HEK293T (cell line): ENCODE measurements around the gene IL1RL1.

Experiments used
- CTCF ChIA-PET: fragments of 350-600 bp; formaldehyde crosslinking; extraction: SDS; loops from one replicate; lab custom pipeline; 2021; ENCODE audit warnings: antibody characterized with exemption, inconsistent platforms; lab: Yijun Ruan, JAX
- POLR2A ChIA-PET: fragments of 350-600 bp; formaldehyde crosslinking; extraction: SDS; loops from one replicate; lab custom pipeline; 2020; ENCODE audit warnings: antibody characterized with exemption, inconsistent platforms; lab: Yijun Ruan, JAX
- DNase-seq: peaks from one replicate; pipeline ENCODE4 v3.0.0; 2012; ENCODE audit warnings: mixed read lengths; ENCODE audit errors: extremely low spot score
- ARNT ChIP-seq: fragments of 450-650 bp; IDR thresholded peaks from 2 replicates; pipeline ENCODE4 v1.6.1; 2017; ENCODE audit warnings: mild to moderate bottlenecking
- BHLHE40 ChIP-seq: fragments of 450-650 bp; IDR thresholded peaks from 2 replicates; pipeline ENCODE4 v1.6.1; 2016; ENCODE audit warnings: mild to moderate bottlenecking, moderate library complexity, borderline replicate concordance
- CTBP1 ChIP-seq: fragments of 450-650 bp; IDR thresholded peaks from 2 replicates; pipeline ENCODE4 v1.6.1; 2016; ENCODE audit warnings: borderline replicate concordance
- ELF4 ChIP-seq: fragments of 450-650 bp; IDR thresholded peaks from 2 replicates; pipeline ENCODE4 v1.6.1; 2017; ENCODE audit warnings: antibody characterized with exemption
- FOXA1 ChIP-seq: fragments of 450-650 bp; IDR thresholded peaks from 2 replicates; pipeline ENCODE4 v1.6.1; 2016; ENCODE audit warnings: mild to moderate bottlenecking
- FOXK2 ChIP-seq: fragments of 450-650 bp; IDR thresholded peaks from 2 replicates; pipeline ENCODE4 v1.6.1; 2016; ENCODE audit warnings: mild to moderate bottlenecking
- FOXM1 ChIP-seq: fragments of 450-650 bp; IDR thresholded peaks from 2 replicates; pipeline ENCODE4 v1.6.1; 2017; ENCODE audit warnings: mild to moderate bottlenecking, borderline replicate concordance
- HDGF ChIP-seq: fragments of 450-650 bp; IDR thresholded peaks from 2 replicates; pipeline ENCODE4 v1.6.1; 2017; ENCODE audit warnings: antibody characterized with exemption, borderline replicate concordance
- L3MBTL2 ChIP-seq: fragments of 450-650 bp; conservative IDR thresholded peaks from 2 replicates; pipeline ENCODE4 v1.6.1; 2016; ENCODE audit warnings: mild to moderate bottlenecking
- LEF1 ChIP-seq: fragments of 450-650 bp; IDR thresholded peaks from 2 replicates; pipeline ENCODE4 v1.6.1; 2017; ENCODE audit warnings: mild to moderate bottlenecking, borderline replicate concordance
- NFRKB ChIP-seq: fragments of 450-650 bp; IDR thresholded peaks from 2 replicates; pipeline ENCODE4 v1.6.1; 2016; ENCODE audit warnings: mild to moderate bottlenecking, moderate library complexity
- SP1 ChIP-seq: fragments of 450-650 bp; IDR thresholded peaks from 2 replicates; pipeline ENCODE4 v1.6.1; 2017
- SUZ12 ChIP-seq: fragments of 450-650 bp; IDR thresholded peaks from 2 replicates; pipeline ENCODE4 v1.6.1; 2016; ENCODE audit warnings: mild to moderate bottlenecking
- TARDBP ChIP-seq: fragments of 450-650 bp; IDR thresholded peaks from 2 replicates; pipeline ENCODE4 v1.6.1; 2016
- ZNF384 ChIP-seq: fragments of 450-650 bp; IDR thresholded peaks from 2 replicates; pipeline ENCODE4 v1.6.1; 2016
- TF ChIP-seq, protein P1 (sequence below): fragments of 450-650 bp; IDR thresholded peaks from 2 replicates; pipeline ENCODE4 v1.6.1; 2016

The IL1RL1 gene

DNA sequence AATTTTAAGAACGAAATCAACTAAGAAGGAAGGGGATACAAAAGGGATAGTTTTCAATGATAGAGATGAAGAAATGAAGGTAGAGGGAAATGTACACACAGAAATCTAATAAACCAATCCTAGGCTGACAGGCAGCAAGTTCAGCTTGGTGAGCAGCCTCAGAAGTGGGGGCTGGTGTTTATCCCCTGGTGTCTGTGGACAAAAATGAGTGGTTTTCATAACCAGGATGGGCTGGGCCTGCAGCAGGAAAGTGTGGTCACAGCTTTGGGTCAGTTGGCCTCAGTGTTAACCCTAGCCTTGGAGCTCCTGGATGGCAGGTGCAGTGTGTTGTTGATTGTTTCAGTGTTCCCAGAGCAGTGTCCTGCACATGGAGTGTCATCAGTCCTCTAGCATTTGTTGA lies 58.5 kb downstream of the IL1RL1 start:
- no peak for DNase-seq
- ChIA-PET POLR2A (no interaction called here), CTCF (no interaction called here)
- TF ChIP-seq CTBP1 (no peak), TARDBP (no peak), FOXA1 (no peak), ZNF384 (no peak), NFRKB (no peak), ELF4 (no peak), LEF1 (no peak), BHLHE40 (no peak), SP1 (no peak), ARNT (no peak), L3MBTL2 (no peak), FOXM1 (no peak), SUZ12 (no peak)

- TF ChIP-seq NFRKB (no peak), TARDBP (no peak), L3MBTL2 (no peak), FOXA1 (no peak), ZNF384 (no peak), ELF4 (no peak)
- ChIA-PET POLR2A (no interaction called here), CTCF (no interaction called here)
- no peak for DNase-seq
Measured at GRCh38 chr2:102376052-102376591, 64.8 kb downstream of the IL1RL1 start.

GRCh38 chr2:102383722-102384121 lies 72.4 kb downstream of the IL1RL1 start:
- POLR2A ChIA-PET: no interaction called here
- no peak for DNase-seq
- TF ChIP-seq SUZ12: no peak
- no peak for TF ChIP-seq FOXA1
- no peak for TF ChIP-seq FOXM1
- no peak for TF ChIP-seq ELF4
- no peak for TF ChIP-seq CTBP1
- no peak for TF ChIP-seq ZNF384
- TF ChIP-seq FOXK2: no peak
- no peak for TF ChIP-seq TARDBP
- TF ChIP-seq ARNT: no peak
- CTCF ChIA-PET: interaction anchor here (0.5 kb wide), 1 partner anchor 59 kb away, joined by 3 read pairs; no protein-coding TSS in a partner anchor

DNA sequence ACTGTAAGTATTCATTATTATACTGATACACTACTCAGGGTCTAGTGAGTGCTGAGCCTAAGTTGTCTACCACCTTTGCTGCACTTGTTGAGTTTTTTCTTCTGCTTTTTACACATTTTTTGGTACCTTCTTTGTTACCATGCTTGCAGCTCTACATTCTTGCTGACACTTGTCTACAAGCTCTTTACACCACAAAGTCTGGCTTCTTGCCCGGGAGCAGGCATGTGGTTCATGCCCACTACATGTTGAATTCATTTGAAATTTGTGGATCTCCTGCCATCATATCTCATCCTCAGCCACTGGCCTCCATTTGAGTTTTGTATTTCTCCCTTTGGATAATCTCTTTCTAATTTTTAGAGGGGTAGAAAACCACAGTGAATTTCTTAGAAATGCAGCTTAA lies 74.2 kb downstream of the IL1RL1 start:
- no peak for DNase-seq
- ChIA-PET CTCF (no interaction called here), POLR2A (no interaction called here)
- no peak for TF ChIP-seq TARDBP

- CTCF ChIA-PET: no interaction called here
- POLR2A ChIA-PET: no interaction called here
- TF ChIP-seq ZNF384 (no peak), L3MBTL2 (no peak), BHLHE40 (no peak), ELF4 (no peak), FOXM1 (no peak), ARNT (no peak), FOXK2 (no peak), LEF1 (no peak), SUZ12 (no peak), NFRKB (no peak), TARDBP (no peak)
- TF ChIP-seq, protein P1, sequence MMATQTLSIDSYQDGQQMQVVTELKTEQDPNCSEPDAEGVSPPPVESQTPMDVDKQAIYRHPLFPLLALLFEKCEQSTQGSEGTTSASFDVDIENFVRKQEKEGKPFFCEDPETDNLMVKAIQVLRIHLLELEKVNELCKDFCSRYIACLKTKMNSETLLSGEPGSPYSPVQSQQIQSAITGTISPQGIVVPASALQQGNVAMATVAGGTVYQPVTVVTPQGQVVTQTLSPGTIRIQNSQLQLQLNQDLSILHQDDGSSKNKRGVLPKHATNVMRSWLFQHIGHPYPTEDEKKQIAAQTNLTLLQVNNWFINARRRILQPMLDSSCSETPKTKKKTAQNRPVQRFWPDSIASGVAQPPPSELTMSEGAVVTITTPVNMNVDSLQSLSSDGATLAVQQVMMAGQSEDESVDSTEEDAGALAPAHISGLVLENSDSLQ: no peak
- DNase-seq: no peak
Measured at GRCh38 chr2:102386004-102386403, 74.6 kb downstream of the IL1RL1 start.

DNA sequence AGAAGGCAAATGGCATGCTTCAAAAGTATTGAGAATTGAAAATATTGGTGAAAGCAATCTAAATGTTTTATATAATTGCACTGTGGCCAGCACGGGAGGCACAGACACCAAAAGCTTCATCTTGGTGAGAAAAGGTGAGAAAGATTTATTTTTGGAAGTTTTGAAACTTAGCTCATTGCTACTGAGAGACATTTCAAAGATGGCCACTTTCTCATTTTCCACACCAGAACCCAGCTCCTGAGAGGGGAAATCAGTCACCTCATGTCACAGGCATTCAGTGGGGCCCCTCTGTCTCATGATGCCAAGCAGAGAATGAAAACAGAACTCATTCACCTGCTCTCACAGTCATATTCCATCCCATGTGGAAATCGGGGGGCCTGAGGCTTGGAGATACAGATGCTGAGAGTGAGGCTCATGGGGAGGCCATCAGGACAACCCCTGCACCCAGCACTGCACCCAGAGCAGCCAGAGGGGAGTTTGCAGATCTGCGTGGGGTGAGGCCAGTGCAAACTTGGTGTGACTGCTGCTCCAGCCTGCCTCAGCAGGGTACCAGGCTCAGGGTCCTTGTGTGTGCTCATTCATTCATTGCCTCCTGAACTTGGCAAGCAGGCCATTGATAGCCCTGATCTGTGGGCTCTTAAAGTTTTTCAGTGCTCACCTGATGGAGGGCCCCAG lies 75.6 kb downstream of the IL1RL1 start:
- no peak for TF ChIP-seq HDGF
- TF ChIP-seq ARNT: no peak
- TF ChIP-seq ZNF384: no peak
- no peak for TF ChIP-seq SP1
- TF ChIP-seq TARDBP: no peak
- TF ChIP-seq, protein P1: no peak
- no peak for TF ChIP-seq SUZ12
- TF ChIP-seq ELF4: no peak
- TF ChIP-seq L3MBTL2: no peak
- no peak for TF ChIP-seq FOXK2
- no peak for TF ChIP-seq FOXA1
- no peak for TF ChIP-seq CTBP1
- no peak for TF ChIP-seq FOXM1
- POLR2A ChIA-PET: no interaction called here
- DNase-seq: no peak
- CTCF ChIA-PET: no interaction called here

- ChIA-PET POLR2A (no interaction called here), CTCF (no interaction called here)
- TF ChIP-seq FOXA1 (no peak), BHLHE40 (no peak), FOXM1 (no peak), FOXK2 (no peak)
- TF ChIP-seq, protein P1: no peak
- DNase-seq: no peak
Measured at GRCh38 chr2:102387763-102388546, 76.6 kb downstream of the IL1RL1 start.
